EH (cell line): ENCODE data around the gene YTHDC2.

Experiments
- DNase-seq: peaks from one replicate; pipeline ENCODE4 v3.0.0-alpha.2; 2015; ENCODE audit warnings: low read depth

Gene YTHDC2

GRCh38 chr5:113513384-113514288 lies at the start of gene YTHDC2:
Gene YTHDC2 (plus strand): TSS chr5:113513694. CDS start chr5:113513896, 202 bp downstream.
- peak; percentile 88 for DNase-seq

GRCh38 chr5:113474100-113474728 lies 39.3 kb upstream of the YTHDC2 start:
- no peak for DNase-seq

GRCh38 chr5:113478691-113479090 lies 34.8 kb upstream of the YTHDC2 start:
- DNase-seq: no peak

- no peak for DNase-seq
Measured at GRCh38 chr5:113480243-113480642, 33.3 kb upstream of the YTHDC2 start.

- peak; percentile 15 for DNase-seq
Measured at GRCh38 chr5:113487416-113487780, 26.1 kb upstream of the YTHDC2 start.

- DNase-seq: peak; percentile 86
Measured at GRCh38 chr5:113487781-113488644, 25.5 kb upstream of the YTHDC2 start, which contains the start of gene MCC. Gene MCC (minus strand): TSS chr5:113488453.

GRCh38 chr5:113488645-113489184 lies 24.8 kb upstream of the YTHDC2 start:
- no peak for DNase-seq

GRCh38 chr5:113489299-113489698 lies 24.2 kb upstream of the YTHDC2 start:
- DNase-seq: peak; percentile 98

- DNase-seq: no peak
Measured at GRCh38 chr5:113490317-113490716, 23.2 kb upstream of the YTHDC2 start.

GRCh38 chr5:113491022-113491421 lies 22.5 kb upstream of the YTHDC2 start:
- DNase-seq: no peak

- DNase-seq: no peak
Measured at GRCh38 chr5:113493446-113493845, 20.0 kb upstream of the YTHDC2 start.

GRCh38 chr5:113495422-113495841 lies 18.1 kb upstream of the YTHDC2 start:
- no peak for DNase-seq

- DNase-seq: no peak
Measured at GRCh38 chr5:113502073-113502472, 11.4 kb upstream of the YTHDC2 start.

GRCh38 chr5:113503146-113503545 lies 10.3 kb upstream of the YTHDC2 start:
- no peak for DNase-seq

GRCh38 chr5:113505181-113505580 lies 8.3 kb upstream of the YTHDC2 start:
- DNase-seq: peak; percentile 44

- no peak for DNase-seq
Measured at GRCh38 chr5:113507601-113508000, 5.9 kb upstream of the YTHDC2 start.

GRCh38 chr5:113508756-113509155 lies 4.7 kb upstream of the YTHDC2 start:
- DNase-seq: no peak

- peak; percentile 57 for DNase-seq
Measured at GRCh38 chr5:113510836-113511451, 2.5 kb upstream of the YTHDC2 start.

GRCh38 chr5:113512341-113512740 lies 1.2 kb upstream of the YTHDC2 start:
- no peak for DNase-seq

GRCh38 chr5:113514289-113514635 lies 768 bp downstream of the YTHDC2 start:
- no peak for DNase-seq

- no peak for DNase-seq
Measured at GRCh38 chr5:113518884-113519283, 5.4 kb downstream of the YTHDC2 start.

- no peak for DNase-seq
Measured at GRCh38 chr5:113519412-113519811, 5.9 kb downstream of the YTHDC2 start.
